NB4 (cell line): ENCODE results near the gene SIX1.
A peak's percentile ranks its signal among the peaks of the same experiment; 100 is the strongest.

Experiments
- DNase-seq: peaks from one replicate; pipeline ENCODE4 v3.0.0; 2010; ENCODE audit warnings: low read depth
- H3K4me3 ChIP-seq: one replicate; pipeline ENCODE4 v1.5.1; 2011; ENCODE audit warnings: mild to moderate bottlenecking, low read depth, low read length, moderate library complexity
- CTCF ChIP-seq: IDR thresholded peaks from one replicate; pipeline ENCODE4 v1.5.1; 2012; ENCODE audit warnings: low read depth, low read length
- MAX ChIP-seq: IDR thresholded peaks from 2 replicates; pipeline ENCODE4 v1.6.1; 2011; ENCODE audit warnings: low read depth, low read length
- MYC ChIP-seq: IDR thresholded peaks from 2 replicates; pipeline ENCODE4 v1.6.1; 2011; ENCODE audit warnings: low read depth, low read length
- POLR2A ChIP-seq: IDR thresholded peaks from 2 replicates; pipeline ENCODE4 v1.6.1; 2011; ENCODE audit warnings: mild to moderate bottlenecking; ENCODE audit not compliant: insufficient read length; ENCODE audit errors: extremely low read depth

SIX1 gene

GRCh38 chr14:60668431-60669112, 19.3 kb upstream of the SIX1 start:
- no peak for TF ChIP-seq MYC
- TF ChIP-seq CTCF, result no peak
- TF ChIP-seq MAX, result no peak
- no peak for DNase-seq
- no peak overlapping the region for H3K4me3 ChIP-seq

GRCh38 chr14:60665177-60665550, 15.9 kb upstream of the SIX1 start:
- DNase-seq, result no peak
- TF ChIP-seq CTCF (no peak), MAX (no peak), POLR2A (no peak), MYC (no peak)
- no peak overlapping the region for H3K4me3 ChIP-seq

GRCh38 chr14:60662982-60663381, 13.7 kb upstream of the SIX1 start:
- TF ChIP-seq MAX (no peak), MYC (no peak), CTCF (no peak), POLR2A (no peak)
- H3K4me3 ChIP-seq, result no peak overlapping the region
- DNase-seq, result no peak

- TF ChIP-seq MAX, result no peak
- no peak for TF ChIP-seq MYC
- no peak for TF ChIP-seq CTCF
- no peak for TF ChIP-seq POLR2A
- no peak overlapping the region for H3K4me3 ChIP-seq
- peak; percentile 52 for DNase-seq
These were observed 12.4 kb upstream of the SIX1 start for GRCh38 chr14:60661721-60662120.

GRCh38 chr14:60658909-60659585, 9.8 kb upstream of the SIX1 start:
- DNase-seq, result no peak
- TF ChIP-seq CTCF (no peak), POLR2A (no peak)
- H3K4me3 ChIP-seq, result no peak overlapping the region
